Fibroblast of lung (primary cell): ENCODE results near the gene PEX14. TPM values are rescaled to one million over a fixed set of nuclear protein-coding genes. Genes with fewer than 3 reads are reported as not detected.

Experiments
- DNase-seq, 2 donors: peaks; one replicate each; pipeline versions ENCODE4 v3.0.0 to v3.0.0-alpha.2; 2010; ENCODE audit warnings: low read depth in 2 of 2
- H2AFZ ChIP-seq: 2 replicates; pipeline ENCODE4 v1.5.1; 2012; ENCODE audit warnings: low read length, control low read depth, inconsistent platforms
- H3K27ac ChIP-seq: 2 replicates; pipeline ENCODE4 v1.5.1; 2011; ENCODE audit warnings: low read length, control low read depth; ENCODE audit not compliant: insufficient read depth
- H3K27me3 ChIP-seq: 2 replicates; pipeline ENCODE4 v1.5.1; 2011; ENCODE audit warnings: mild to moderate bottlenecking, low read length; ENCODE audit not compliant: control insufficient read depth, insufficient read depth
- H3K36me3 ChIP-seq: 2 replicates; pipeline ENCODE4 v1.5.1; 2011; ENCODE audit warnings: low read length; ENCODE audit not compliant: control insufficient read depth, insufficient read depth
- H3K4me1 ChIP-seq: 2 replicates; pipeline ENCODE4 v1.5.1; 2011; ENCODE audit warnings: low read length; ENCODE audit not compliant: control insufficient read depth, insufficient read depth; ENCODE audit errors: extremely low read depth
- H3K4me2 ChIP-seq: 2 replicates; pipeline ENCODE4 v1.5.1; 2011; ENCODE audit warnings: low read length, control low read depth; ENCODE audit not compliant: insufficient read depth; ENCODE audit errors: extremely low read depth
- H3K4me3 ChIP-seq, 4 experiments: fragments of 200-600 bp in 1 of 4; sonication (generic) in 1 of 4; replicated peaks in 1 of 4; 2 replicates each; pipeline ENCODE4 v1.5.1; 2011 to 2016; ENCODE audit warnings: low read length in 4 of 4, low read depth in 3 of 4, mild to moderate bottlenecking in 3 of 4, control low read depth in 2 of 4, inconsistent platforms in 1 of 4, mixed read lengths in 1 of 4; ENCODE audit not compliant: insufficient read depth in 1 of 4; ENCODE audit errors: control extremely low read depth in 1 of 4
- H3K79me2 ChIP-seq: 2 replicates; pipeline ENCODE4 v1.5.1; 2012; ENCODE audit warnings: mild to moderate bottlenecking, low read length, inconsistent platforms; ENCODE audit not compliant: control insufficient read depth, insufficient read depth
- H3K9ac ChIP-seq: 2 replicates; pipeline ENCODE4 v1.5.1; 2011; ENCODE audit warnings: mild to moderate bottlenecking, low read length, control low read depth; ENCODE audit not compliant: insufficient read depth
- H3K9me3 ChIP-seq: 2 replicates; pipeline ENCODE4 v1.5.1; 2012; ENCODE audit warnings: low read depth, low read length; ENCODE audit not compliant: control insufficient read depth, insufficient read depth
- H4K20me1 ChIP-seq: 2 replicates; pipeline ENCODE4 v1.5.1; 2011; ENCODE audit warnings: low read length; ENCODE audit not compliant: control insufficient read depth, insufficient read depth; ENCODE audit errors: extremely low read depth
- EZH2 ChIP-seq: IDR thresholded peaks from 2 replicates; pipeline ENCODE4 v1.5.1; 2012; ENCODE audit warnings: low read length, control low read depth, mild to moderate bottlenecking; ENCODE audit errors: missing control alignments
- polyA plus RNA-seq, 2 donors: library from polyadenylated mRNA; depleted of rRNA in 1 of 2; stranded (reverse) in 1 of 2; unstranded in 1 of 2; fragments of >200 nt; gene quantifications; 2 replicates each; pipeline ENCODE4 v1.2.1, GENCODE V29; 2011 to 2012; ENCODE audit warnings: missing spikeins in 1 of 2
- total RNA-seq: library from RNA; depleted of rRNA; stranded (reverse); fragments of >200 nt; gene quantifications from 2 replicates; pipeline ENCODE4 v1.2.1, GENCODE V29; 2014
- TF ChIP-seq, protein P1 (sequence below), 2 donors: IDR thresholded peaks in 1 of 2; conservative IDR thresholded peaks in 1 of 2; 1 replicate in 1 of 2; 2 replicates in 1 of 2; pipeline ENCODE4 v1.5.1; 2011 to 2012; ENCODE audit warnings: low read length in 2 of 2, control low read depth in 1 of 2, inconsistent platforms in 1 of 2, low read depth in 1 of 2, mild to moderate bottlenecking in 1 of 2

Gene PEX14
- total and polyA plus RNA-seq, 2 donors (not counting 1 experiment from before 2014, with no cell fraction given), result 10.3 to 11.4 TPM

DNA sequence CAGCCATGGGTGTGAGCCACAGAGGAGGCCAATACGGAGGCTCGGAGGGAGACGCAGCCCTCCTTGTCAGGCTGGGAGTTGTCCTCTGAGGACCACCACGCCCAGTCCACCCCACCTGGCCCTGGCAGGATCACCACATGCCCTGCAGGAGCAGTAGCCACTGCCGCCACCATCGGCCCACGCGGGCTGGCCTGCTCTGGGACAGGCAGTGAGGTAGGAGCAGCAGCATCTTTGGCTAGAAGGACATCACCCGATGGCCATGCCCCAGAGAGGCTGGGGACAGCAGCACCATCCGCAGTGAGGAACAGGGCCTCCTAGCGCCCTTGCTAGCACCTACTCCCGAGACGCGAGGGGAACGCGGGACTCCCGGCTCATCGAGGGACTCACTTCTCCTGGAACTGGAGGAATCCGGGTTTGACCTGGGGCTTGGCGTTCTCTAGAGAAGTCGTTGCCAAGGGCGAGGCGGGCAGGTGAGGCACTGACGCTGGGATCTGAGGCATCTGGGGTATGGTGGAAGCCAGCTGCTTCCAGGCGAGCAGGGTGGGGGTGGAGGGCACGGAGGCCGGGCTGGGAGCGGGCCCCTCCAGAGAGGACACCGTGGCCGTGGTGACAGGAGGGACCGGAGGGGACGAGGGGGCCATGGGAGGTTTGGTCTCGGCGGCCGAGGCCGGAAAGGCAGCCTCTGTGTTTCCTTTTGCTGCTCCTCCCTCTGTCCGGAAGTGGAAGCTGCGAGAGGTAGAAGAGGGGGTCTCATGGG is 172.8 kb downstream of the PEX14 start:
- no peak for TF ChIP-seq EZH2
- no peak for DNase-seq

DNA sequence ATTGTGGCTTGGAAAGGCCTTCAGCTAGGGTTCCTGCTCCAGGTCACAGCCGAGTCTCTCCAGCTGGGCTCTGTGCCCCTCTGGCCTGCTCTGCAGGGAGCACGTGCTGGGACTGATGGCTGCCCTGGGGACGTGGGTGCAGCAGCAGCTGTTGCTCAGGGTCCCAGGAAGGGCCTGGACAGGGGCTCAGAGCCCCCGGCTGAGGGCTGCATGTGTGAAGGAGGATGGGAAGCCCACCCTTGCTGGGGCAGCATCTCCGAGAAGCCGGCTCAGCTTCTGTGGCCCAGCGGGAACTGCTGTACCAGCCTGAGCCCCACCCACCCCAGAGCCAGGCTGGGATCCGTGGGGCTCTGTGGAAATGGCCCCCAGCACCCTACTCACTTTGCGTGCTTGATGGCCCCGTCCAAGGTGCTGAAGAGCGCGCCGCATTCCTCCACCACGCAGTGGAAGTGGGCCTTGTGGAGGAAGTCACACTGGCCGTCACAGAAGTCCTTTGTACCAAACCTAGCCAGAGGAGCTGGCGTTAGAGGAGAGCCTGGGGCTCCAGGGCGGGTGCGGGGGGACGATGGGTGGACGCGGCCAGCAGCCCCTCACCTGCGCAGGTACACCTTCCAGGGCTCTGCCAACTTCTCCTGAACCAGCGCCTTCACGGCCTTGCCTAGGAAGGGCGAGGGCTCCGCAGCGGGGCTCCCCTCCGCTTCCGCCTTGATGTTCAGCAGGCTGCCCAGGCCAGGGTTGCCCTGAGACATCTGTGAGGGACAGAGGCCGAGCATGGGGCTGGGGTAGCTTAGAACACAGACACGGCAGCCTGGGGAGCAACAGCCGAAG is 174.2 kb downstream of the PEX14 start:
- Histone ChIP-seq H3K9me3 (no peaks in the 10 kb centered on the region), H3K27me3 (no peaks in the 10 kb centered on the region), H4K20me1 (no peaks in the 10 kb centered on the region), H3K4me3 (no peak overlapping the region), H3K36me3 (no peaks in the 10 kb centered on the region), H3K4me1 (no peaks in the 10 kb centered on the region), H2AFZ (no peak overlapping the region), H3K79me2 (no peaks in the 10 kb centered on the region), H3K9ac (no peak overlapping the region), H3K4me2 (no peak overlapping the region), H3K27ac (no peak overlapping the region)
- TF ChIP-seq EZH2, result no peak
- TF ChIP-seq, protein P1, sequence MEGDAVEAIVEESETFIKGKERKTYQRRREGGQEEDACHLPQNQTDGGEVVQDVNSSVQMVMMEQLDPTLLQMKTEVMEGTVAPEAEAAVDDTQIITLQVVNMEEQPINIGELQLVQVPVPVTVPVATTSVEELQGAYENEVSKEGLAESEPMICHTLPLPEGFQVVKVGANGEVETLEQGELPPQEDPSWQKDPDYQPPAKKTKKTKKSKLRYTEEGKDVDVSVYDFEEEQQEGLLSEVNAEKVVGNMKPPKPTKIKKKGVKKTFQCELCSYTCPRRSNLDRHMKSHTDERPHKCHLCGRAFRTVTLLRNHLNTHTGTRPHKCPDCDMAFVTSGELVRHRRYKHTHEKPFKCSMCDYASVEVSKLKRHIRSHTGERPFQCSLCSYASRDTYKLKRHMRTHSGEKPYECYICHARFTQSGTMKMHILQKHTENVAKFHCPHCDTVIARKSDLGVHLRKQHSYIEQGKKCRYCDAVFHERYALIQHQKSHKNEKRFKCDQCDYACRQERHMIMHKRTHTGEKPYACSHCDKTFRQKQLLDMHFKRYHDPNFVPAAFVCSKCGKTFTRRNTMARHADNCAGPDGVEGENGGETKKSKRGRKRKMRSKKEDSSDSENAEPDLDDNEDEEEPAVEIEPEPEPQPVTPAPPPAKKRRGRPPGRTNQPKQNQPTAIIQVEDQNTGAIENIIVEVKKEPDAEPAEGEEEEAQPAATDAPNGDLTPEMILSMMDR (conservative IDR thresholded peaks at IDR 0.05 in 1 of 2, IDR thresholded peaks at IDR 0.05 in 1 of 2; ENCODE audit: low read depth in 1 of 2, low read length in 2 of 2), result no peak
- no peak for DNase-seq

More for the DNA sequence above, 172.8 kb downstream of the PEX14 start:
- Histone ChIP-seq H4K20me1 (no peaks in the 10 kb centered on the region), H3K36me3 (no peaks in the 10 kb centered on the region), H3K79me2 (no peaks in the 10 kb centered on the region), H3K27me3 (no peaks in the 10 kb centered on the region), H2AFZ (no peak overlapping the region), H3K9ac (no peak overlapping the region), H3K4me3 (no peak overlapping the region), H3K4me1 (no peaks in the 10 kb centered on the region), H3K27ac (no peak overlapping the region), H3K9me3 (no peaks in the 10 kb centered on the region), H3K4me2 (no peak overlapping the region)

DNA sequence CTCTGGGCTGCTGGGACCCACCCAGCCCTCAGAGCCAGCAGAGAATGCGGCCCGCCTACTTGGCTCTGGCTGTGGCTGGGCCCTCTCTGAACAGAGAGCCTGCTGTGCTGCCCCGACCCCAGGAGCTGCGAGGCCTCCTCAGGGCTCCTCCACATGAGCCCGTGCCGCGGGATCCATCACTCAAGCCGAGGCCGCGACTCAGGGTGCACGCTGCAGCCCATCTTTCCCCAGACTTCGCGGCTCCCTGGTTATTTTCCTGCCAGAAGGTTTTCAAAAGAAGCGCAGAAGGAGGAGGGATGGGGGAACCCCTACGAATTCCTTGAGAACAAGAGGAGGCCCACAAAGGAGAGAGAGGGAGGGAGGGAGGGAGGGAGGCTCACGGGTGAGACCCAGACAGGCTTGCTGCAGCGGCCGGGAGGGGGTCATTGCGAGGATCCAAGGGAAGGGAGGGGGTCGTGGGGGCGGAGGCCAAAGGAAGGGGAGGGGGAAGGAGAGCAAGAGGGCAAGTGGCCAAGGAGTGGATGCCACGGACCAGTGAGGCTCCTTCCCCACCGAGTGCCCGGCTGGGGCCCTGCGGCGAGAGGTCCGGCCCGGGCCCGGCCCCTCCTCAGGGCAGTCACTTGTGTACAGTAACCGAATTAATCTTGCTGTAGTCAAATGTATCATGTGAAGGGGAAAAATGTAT is 174.9 kb downstream of the PEX14 start:
- no peaks in the 10 kb centered on the region for H3K9me3 ChIP-seq
- DNase-seq, result no peak
- H3K4me3 ChIP-seq, result no peak overlapping the region
- H3K4me1 ChIP-seq, result no peaks in the 10 kb centered on the region
- H3K27ac ChIP-seq, result no peak overlapping the region
- TF ChIP-seq EZH2, result no peak
- TF ChIP-seq, protein P1 (conservative IDR thresholded peaks at IDR 0.05 in 1 of 2, IDR thresholded peaks at IDR 0.05 in 1 of 2; ENCODE audit: low read depth in 1 of 2, low read length in 2 of 2), result no peak
- H2AFZ ChIP-seq, result no peak overlapping the region
- H3K79me2 ChIP-seq, result no peaks in the 10 kb centered on the region
- H3K4me2 ChIP-seq, result no peak overlapping the region
- no peak overlapping the region for H3K9ac ChIP-seq
- no peaks in the 10 kb centered on the region for H3K36me3 ChIP-seq
- no peaks in the 10 kb centered on the region for H4K20me1 ChIP-seq
- H3K27me3 ChIP-seq, result no peaks in the 10 kb centered on the region
